Left ventricle myocardium inferior (tissue), 1 donor: ENCODE measurements around the gene GPT2. TPM values are rescaled to one million over a fixed set of nuclear protein-coding genes. Genes with fewer than 3 reads are reported as not detected.

ENCODE experiments used
- DNase-seq: peaks from one replicate; pipeline ENCODE4 v3.0.0-alpha.2; 2020
- H3K27ac ChIP-seq: fragments of 200-600 bp; replicated peaks from 2 replicates; pipeline ENCODE4 v1.8.0; 2021
- H3K27me3 ChIP-seq: fragments of 200-600 bp; 2 replicates; pipeline ENCODE4 v1.8.0; 2021; ENCODE audit warnings: low read depth
- H3K36me3 ChIP-seq: fragments of 200-600 bp; 2 replicates; pipeline ENCODE4 v1.8.0; 2021
- H3K4me1 ChIP-seq: fragments of 200-600 bp; 2 replicates; pipeline ENCODE4 v1.8.0; 2021
- H3K4me3 ChIP-seq: fragments of 200-600 bp; 2 replicates; pipeline ENCODE4 v1.8.0; 2021; ENCODE audit warnings: mild to moderate bottlenecking, moderate library complexity
- H3K9me3 ChIP-seq: fragments of 200-600 bp; replicated peaks from 2 replicates; pipeline ENCODE4 v1.8.0; 2021
- CTCF ChIP-seq: fragments of 200-600 bp; IDR thresholded peaks from 2 replicates; pipeline ENCODE4 v1.8.0; 2021; ENCODE audit warnings: antibody characterized with exemption, mild to moderate bottlenecking, borderline replicate concordance
- intact Hi-C: fragments of 100-400 bp; cut with micrococcal nuclease; formaldehyde crosslinking; loops from one replicate; pipeline ENCODE4 v1.11.0; 2022
- total RNA-seq: library from RNA; stranded (reverse); fragmentation: NEBNext Ultra II Directional; extraction: Animal tissue kit (Norgen Biotek cat#: 25700); gene quantifications from one replicate; pipeline ENCODE4 v1.2.1, GENCODE V29; 2021
- donor health status: DM: no; HTN: yes; CAD: no; lungs with severe emphysema.

GPT2 gene
- total RNA-seq, 1 donor from 2014 or later, result 17.8 TPM

DNA sequence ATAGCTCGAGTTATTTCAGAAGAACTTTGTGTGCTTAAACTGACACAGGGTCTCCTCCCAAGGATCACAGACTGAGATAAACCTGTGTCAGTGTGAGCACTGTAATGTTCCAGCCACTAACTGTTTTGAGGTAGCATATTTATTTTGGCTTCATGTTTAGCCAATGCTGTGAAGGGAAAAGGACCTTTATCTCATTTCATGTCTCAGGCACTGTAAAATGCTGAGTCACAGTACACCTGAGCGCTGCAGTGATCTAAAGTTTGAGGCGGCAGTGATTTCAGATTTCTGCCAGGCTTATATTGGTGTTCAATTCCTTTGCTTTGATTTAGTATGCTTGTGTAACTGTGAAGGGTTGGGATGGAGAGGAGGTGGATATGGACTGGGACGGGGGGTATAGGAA is 92.4 kb downstream of the GPT2 start:
- no peak for DNase-seq
- Histone ChIP-seq H3K27me3 (no peaks in the 10 kb centered on the region), H3K4me1 (peaks cover 31% of the 10 kb centered on the region), H3K9me3 (no peaks in the 10 kb centered on the region), H3K36me3 (peaks cover 3% of the 10 kb centered on the region), H3K27ac (no peak overlapping the region), H3K4me3 (no peak overlapping the region)
- intact Hi-C loops, result no loop called here
- no peak for TF ChIP-seq CTCF

Other genes starting within 250 kb of the GPT2 start
- gene VPS35, start 195.2 kb upstream of the GPT2 start, total RNA-seq, result 74.6 TPM
- gene ORC6, start 194.7 kb upstream of the GPT2 start, total RNA-seq, result 1.4 TPM
- gene MYLK3, start 136.0 kb upstream of the GPT2 start, total RNA-seq, result 256 TPM
- gene C16orf87, start 53.2 kb upstream of the GPT2 start, total RNA-seq, result 12.5 TPM
- gene DNAJA2, start 89.3 kb downstream of the GPT2 start, total RNA-seq, result 90.8 TPM